ENCODE results near the gene BZW2.

The BZW2 gene

GRCh38 chr7:16726189-16726588 is 80.2 kb downstream of the BZW2 start:
- no peak for DNase-seq

- DNase-seq, result no peak
Observed at GRCh38 chr7:16727736-16728135, 81.8 kb downstream of the BZW2 start.

GRCh38 chr7:16728811-16729210 is 82.8 kb downstream of the BZW2 start:
- DNase-seq, result no peak

- DNase-seq, result no peak
Observed at GRCh38 chr7:16729541-16729940, 83.6 kb downstream of the BZW2 start.

- DNase-seq, result no peak
Observed at GRCh38 chr7:16730937-16731336, 85.0 kb downstream of the BZW2 start.

GRCh38 chr7:16732828-16733227 is 86.8 kb downstream of the BZW2 start:
- no peak for DNase-seq

GRCh38 chr7:16734148-16734726 is 88.3 kb downstream of the BZW2 start:
- DNase-seq, result no peak

GRCh38 chr7:16735020-16735419 is 89.0 kb downstream of the BZW2 start:
- no peak for DNase-seq

- DNase-seq, result no peak
Observed at GRCh38 chr7:16738011-16738688, 92.2 kb downstream of the BZW2 start.

- DNase-seq, result no peak
Observed at GRCh38 chr7:16739863-16740622, 94.1 kb downstream of the BZW2 start.

- DNase-seq, result no peak
Observed at GRCh38 chr7:16740623-16740953, 94.6 kb downstream of the BZW2 start.

GRCh38 chr7:16740996-16741395 is 95.0 kb downstream of the BZW2 start:
- DNase-seq, result no peak

- DNase-seq, result no peak
Observed at GRCh38 chr7:16741676-16742075, 95.7 kb downstream of the BZW2 start.

GRCh38 chr7:16742547-16742946 is 96.6 kb downstream of the BZW2 start:
- no peak for DNase-seq

GRCh38 chr7:16743236-16743635 is 97.3 kb downstream of the BZW2 start:
- DNase-seq, result no peak

- DNase-seq, result no peak
Observed at GRCh38 chr7:16744518-16745250, 98.7 kb downstream of the BZW2 start.

GRCh38 chr7:16745645-16746044 is 99.7 kb downstream of the BZW2 start:
- DNase-seq, result no peak

- no peak for DNase-seq
Observed at GRCh38 chr7:16747102-16747501, 101.1 kb downstream of the BZW2 start.

GRCh38 chr7:16753102-16753931 is 107.3 kb downstream of the BZW2 start, which contains the start of gene TSPAN13:
TSPAN13 (plus strand) TSS chr7:16753755; CDS start chr7:16753968, 213 bp downstream.
- DNase-seq, result peak; percentile 98

- DNase-seq, result peak; percentile 45
Observed at GRCh38 chr7:16753932-16754855, 108.2 kb downstream of the BZW2 start.

- peak; percentile 16 for DNase-seq
Observed at GRCh38 chr7:16754856-16755317, 108.9 kb downstream of the BZW2 start.
